ENCODE results near the gene PDE7B.

- no peak for TF ChIP-seq CTCF (IDR thresholded peaks at IDR 0.05)
- TF ChIP-seq POLR2A (IDR thresholded peaks at IDR 0.05): no peak
Measured at GRCh38 chr6:136169394-136170148, 318.1 kb downstream of the PDE7B start.

All from uterus (tissue), 2 donors.